Retinal pigment epithelial cell (primary cell): Measurements from ENCODE around the gene SDR42E1.

ENCODE experiments used
- DNase-seq: peaks from one replicate; pipeline ENCODE4 v3.0.0-alpha.2; 2010; ENCODE audit warnings: low read depth
- H3K4me3 ChIP-seq: 2 replicates; pipeline ENCODE4 v1.5.1; 2011; ENCODE audit warnings: mild to moderate bottlenecking, low read length, control low read depth, moderate library complexity
- TF ChIP-seq, protein P1 (sequence below): conservative IDR thresholded peaks from 2 replicates; pipeline ENCODE4 v1.5.1; 2011; ENCODE audit warnings: low read depth, low read length, control low read depth, inconsistent platforms

The SDR42E1 gene

DNA sequence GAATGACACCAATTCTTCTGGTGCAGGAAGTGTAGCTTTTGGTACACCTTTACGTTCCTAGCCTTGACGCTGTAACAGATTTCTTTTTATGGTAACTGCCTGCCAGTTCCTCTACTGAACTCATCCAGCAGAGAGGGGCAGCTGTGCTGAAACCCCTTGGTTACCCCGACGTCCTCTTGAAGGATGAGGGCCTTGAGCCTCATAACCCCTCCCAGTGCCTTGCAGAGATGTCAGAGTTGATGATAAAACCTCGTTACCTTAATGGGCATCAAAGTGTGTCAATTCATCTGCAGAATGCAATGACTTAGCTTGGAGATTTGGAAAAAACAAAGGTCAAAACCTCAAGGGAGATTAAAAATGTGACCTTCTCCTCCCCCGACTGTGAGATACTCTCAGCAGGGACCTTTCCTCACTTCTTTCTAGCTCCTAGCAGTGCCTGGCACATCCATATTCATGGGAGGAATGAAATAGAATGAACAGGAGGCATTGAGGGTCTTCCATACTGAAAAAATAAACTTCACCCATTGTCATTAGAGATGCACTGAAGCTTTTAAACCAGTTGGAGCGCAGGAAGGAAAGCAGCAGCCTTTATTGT lies 69.2 kb downstream of the SDR42E1 start:
- no peak overlapping the region for H3K4me3 ChIP-seq
- DNase-seq, result no peak
- TF ChIP-seq, protein P1, sequence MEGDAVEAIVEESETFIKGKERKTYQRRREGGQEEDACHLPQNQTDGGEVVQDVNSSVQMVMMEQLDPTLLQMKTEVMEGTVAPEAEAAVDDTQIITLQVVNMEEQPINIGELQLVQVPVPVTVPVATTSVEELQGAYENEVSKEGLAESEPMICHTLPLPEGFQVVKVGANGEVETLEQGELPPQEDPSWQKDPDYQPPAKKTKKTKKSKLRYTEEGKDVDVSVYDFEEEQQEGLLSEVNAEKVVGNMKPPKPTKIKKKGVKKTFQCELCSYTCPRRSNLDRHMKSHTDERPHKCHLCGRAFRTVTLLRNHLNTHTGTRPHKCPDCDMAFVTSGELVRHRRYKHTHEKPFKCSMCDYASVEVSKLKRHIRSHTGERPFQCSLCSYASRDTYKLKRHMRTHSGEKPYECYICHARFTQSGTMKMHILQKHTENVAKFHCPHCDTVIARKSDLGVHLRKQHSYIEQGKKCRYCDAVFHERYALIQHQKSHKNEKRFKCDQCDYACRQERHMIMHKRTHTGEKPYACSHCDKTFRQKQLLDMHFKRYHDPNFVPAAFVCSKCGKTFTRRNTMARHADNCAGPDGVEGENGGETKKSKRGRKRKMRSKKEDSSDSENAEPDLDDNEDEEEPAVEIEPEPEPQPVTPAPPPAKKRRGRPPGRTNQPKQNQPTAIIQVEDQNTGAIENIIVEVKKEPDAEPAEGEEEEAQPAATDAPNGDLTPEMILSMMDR, result no peak

DNA sequence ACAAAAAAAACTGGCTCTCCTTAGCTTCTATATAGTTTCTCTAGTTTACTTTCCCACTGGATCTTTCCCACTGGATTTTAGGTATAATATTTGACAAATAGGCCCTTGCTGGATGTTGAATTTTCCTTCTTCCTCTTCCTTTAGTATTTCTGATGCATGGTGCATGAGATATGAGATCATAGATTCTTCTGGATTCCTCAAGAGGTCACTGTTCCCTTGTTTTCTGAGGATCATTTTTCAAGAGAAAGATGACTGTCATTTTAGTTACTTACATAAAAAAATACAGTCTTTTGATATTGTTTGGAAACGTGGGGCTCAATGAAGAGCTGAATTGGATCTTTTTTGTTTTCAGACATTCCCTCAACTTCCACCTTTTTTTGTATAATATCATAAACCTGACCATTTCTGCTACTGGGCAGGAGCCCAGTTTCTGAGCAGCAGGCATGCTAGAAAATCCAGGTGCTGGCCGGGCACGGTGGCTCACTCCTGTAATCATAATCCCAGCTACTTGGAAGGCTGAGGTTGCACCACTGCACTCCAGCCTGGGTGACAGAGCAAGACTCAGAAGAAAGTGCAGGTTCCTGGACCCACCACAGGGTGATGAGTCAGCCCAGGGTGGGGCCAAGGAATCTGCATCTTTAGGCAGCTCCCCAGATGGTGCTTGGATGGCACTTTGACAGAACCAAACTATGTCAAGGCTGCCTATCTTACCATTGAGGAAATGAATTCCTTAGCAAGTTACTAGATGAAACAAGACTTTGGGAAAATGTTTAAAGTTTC lies 70.3 kb downstream of the SDR42E1 start:
- TF ChIP-seq, protein P1, result peak; percentile 59
- no peak overlapping the region for H3K4me3 ChIP-seq
- DNase-seq, result peak; percentile 57

DNA sequence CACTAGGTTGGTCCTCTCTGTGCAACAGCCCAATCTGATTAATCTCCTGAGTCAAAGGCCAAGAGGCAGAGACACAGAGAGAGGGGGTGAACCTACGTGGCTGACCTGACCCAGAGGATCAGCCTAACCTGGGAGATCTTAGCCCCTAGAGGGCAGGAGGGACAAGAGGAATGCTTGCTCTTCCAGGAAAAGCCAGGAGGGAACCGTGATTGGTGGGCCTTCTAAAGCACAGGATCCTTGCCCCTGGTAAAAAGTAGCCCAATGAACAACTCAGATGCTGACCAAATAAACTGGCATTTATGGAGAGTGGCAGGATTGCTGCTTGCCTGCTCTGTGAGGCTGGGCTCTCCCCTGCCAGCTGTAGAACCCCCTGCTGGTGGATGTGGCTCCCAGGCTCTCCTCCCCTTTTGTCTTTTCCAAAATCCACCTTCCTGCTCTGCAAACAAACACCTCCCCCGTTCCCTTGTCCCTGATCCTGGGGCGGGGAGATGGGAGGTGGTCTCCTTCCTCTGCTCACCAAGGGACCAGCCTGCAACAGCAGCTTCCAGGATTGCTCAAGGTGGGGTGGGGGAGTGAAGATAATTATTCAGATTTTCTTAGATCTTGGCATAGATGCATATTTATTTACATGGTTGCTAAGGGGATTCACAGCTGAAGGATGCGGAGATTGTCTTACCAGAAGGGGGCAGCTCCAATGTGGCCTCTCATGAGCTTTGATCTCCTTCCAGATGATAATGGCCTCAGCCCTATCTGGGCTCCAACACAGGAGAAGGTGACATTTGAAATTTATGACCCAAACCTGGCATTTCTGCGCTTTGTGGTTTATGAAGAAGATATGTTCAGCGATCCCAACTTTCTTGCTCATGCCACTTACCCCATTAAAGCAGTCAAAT lies 71.9 kb downstream of the SDR42E1 start:
- TF ChIP-seq, protein P1, result peak; percentile 24
- no peak for DNase-seq
- no peak overlapping the region for H3K4me3 ChIP-seq
